Measurements from ENCODE around the gene PIGQ.
"Not testable (repeated sequence)": the region's sequence is repeated elsewhere in the genome, so short reads cannot be mapped to it uniquely, and the experiment has no call there.

Gene PIGQ

DNA sequence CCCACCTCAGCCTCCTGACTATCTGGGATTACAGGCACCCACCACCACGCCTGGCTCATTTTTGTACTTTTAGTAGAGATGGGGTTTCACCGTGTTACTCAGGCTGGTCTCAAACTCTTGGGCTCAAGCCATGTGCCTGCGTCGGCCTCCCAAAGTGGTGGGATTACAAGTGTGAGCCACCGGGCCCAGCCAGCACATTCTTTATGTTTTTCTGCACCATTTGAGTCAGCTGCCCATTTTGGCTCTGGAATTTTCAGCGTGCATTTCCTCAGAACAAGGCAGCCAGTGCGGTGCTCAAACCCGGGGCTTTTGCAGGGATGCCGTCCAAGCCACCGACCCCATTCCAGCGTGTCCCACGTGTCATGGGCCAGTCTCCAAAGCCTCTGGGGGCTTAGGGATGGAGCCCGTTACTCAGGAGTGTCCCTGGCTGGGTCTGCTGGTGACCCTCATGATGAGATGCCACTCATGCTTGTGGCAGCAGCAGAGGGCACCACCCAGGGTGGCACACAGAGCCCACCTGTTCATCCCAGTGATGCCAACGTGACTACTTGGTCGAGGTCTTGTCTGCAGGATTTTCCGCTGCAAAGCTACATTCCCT lies 16.4 kb downstream of the PIGQ start:
- no peak for DNase-seq (ENCODE audit: low spot score)

- no peak for DNase-seq (ENCODE audit: low spot score)
These were observed 17.1 kb downstream of the PIGQ start for GRCh38 chr16:586645-587590.

GRCh38 chr16:588639-588888 lies 18.8 kb downstream of the PIGQ start:
- DNase-seq (ENCODE audit: low spot score) = peak; percentile 60

DNA sequence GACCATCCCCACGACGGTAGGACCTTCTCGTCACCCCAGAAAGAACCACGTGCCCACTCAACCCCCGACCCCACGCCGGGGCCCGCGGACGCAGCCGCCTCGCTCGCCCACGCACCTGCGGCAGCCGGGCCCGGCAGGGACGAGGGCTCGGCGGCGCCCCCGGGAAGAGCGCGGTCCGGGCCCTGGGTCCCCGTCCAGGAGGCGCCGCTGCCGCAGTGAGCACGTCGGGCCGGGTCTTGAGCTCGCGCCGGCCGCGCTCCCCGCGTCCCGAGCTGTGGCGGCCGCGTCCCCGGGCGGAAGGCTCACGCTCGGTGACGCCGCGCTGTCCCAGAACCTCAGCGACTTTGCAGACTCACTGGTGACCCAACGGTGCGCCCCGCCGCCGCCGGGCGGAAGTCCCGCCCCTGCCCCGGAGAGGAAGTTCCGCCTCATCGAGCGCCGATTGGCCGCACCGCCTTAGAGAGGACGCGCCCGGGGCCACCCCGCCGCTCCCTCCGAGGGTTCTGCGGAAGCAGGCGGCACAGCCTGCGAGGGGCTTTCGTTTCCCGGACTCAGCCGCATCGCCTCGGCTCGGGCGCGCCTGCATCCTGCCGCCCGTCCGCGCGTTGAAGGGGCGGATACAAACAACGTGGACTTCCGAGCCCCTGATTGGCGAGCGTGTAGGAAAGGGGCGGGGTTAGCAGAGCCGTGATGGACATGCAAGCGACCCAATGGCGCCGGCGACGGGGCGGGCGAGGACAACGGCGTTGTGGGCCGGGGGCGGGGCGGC lies 19.3 kb downstream of the PIGQ start:
- peak; percentile 98 for DNase-seq (ENCODE audit: low spot score)

DNA sequence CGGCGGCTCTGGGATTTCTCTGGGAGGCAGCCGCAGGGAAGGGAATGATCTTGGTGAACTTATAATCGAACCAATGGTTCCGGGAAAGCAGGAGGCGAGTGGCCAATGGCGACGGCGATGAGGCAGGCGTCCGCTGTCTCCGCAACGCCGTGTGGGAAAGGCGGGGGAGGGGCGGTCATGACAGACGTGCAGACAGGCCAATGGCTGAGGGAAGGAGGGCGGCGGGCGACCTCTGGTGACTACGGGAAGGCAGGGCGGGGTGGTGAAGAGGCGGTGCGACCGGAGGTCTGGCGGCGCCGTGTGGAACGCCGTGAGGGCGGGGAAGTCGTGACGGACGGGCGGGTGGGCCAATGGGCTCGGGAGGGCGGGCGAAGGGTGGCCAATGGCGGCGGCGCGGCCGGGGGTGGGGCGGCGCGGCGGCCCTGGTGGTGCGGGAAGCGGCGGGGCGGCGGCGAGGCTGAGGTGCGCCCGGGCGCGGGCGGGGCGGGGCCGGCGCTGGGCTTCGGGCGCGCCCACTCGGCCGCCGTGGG lies 20.0 kb downstream of the PIGQ start, which contains the start of gene RAB40C:
Gene RAB40C (plus strand): TSS at position 409 of the 530 bp plus-strand sequence. CDS start 226 bp downstream, outside the sequence.
- DNase-seq (ENCODE audit: low spot score) = peak; percentile 99

GRCh38 chr16:590188-590814 lies 20.5 kb downstream of the PIGQ start:
- DNase-seq (ENCODE audit: low spot score) = no peak

GRCh38 chr16:590815-591200 lies 21.0 kb downstream of the PIGQ start:
- DNase-seq (ENCODE audit: low spot score) = no peak

DNA sequence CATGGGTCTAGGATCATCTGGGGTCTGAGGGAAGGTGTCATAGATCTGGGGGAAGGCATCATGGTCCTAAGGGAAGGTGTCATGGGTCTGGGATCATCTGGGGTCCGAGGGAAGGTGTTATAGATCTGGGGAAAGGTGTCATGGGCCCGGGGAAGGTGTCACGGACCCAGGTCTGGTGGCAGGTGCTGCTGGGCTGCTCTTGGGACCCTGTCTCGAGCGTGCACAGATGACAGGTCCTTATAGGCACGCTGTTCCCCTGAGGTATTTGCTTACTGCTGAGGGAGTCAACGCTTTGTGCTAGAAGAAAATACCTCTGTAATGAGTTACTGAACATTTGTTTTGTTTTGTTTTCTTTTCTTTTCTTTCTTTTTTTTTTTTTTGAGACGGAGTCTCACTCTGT lies 21.5 kb downstream of the PIGQ start:
- DNase-seq (ENCODE audit: low spot score) = no peak

GRCh38 chr16:591892-592517 lies 22.2 kb downstream of the PIGQ start:
- DNase-seq (ENCODE audit: low spot score) = no peak

DNA sequence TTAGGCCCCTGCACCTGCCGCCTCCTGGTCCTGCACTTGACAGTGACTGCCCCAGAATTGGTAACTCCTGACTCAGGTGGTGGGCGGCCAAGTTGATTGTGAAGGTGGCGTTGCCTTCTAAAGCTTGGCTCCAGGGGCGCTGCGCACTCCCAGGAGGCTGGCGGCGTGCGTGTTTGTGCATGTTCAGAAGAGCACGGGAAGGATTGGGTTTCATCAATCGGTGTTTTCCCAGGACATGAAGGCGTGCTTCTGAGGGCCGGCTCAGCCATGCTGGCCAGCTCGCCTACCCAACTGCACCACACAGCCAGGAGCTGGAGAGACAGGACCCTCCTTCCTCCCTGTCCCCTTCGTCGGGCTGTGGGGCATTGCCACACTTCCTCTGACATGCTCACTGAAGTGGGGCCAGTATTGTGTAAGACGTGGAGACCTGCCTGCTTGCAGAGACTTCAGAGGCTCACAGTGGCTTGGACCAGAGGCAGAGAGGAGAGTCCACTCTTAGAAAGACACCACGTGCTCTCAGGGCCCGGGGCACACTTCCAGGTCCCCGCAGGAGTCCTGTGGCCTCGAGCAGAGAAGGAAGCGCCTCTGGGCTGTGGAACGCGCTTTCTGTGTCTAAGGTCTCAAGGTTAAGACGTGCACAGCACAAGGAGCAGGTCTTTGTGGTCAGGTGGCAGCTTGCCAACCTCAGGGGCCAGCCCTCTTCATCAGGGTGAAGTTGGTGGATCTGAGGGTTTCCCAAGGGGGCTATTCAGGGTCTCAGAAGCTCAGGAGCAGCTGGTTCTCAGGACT lies 22.9 kb downstream of the PIGQ start:
- no peak for DNase-seq (ENCODE audit: low spot score)

DNA sequence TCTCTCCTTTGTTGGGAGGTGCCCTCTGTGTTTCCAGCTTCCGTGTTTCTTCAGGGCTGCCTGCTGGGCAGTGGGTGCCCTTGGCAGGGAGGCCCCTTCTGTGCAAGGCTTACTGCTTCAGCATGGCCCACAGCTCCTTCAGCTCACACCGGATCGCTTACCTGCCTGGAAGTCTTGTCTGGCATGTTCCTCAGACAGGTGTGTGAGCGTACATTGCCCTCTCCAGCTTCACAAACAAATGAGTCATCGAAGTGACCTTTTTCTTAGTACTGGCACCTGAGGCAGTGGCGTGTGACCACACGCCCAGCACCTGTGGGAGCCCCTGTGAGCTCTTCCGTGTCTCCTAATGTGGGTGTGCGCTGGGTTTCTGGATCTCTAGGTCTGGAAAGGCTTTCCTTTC lies 23.6 kb downstream of the PIGQ start:
- no peak for DNase-seq (ENCODE audit: low spot score)

DNA sequence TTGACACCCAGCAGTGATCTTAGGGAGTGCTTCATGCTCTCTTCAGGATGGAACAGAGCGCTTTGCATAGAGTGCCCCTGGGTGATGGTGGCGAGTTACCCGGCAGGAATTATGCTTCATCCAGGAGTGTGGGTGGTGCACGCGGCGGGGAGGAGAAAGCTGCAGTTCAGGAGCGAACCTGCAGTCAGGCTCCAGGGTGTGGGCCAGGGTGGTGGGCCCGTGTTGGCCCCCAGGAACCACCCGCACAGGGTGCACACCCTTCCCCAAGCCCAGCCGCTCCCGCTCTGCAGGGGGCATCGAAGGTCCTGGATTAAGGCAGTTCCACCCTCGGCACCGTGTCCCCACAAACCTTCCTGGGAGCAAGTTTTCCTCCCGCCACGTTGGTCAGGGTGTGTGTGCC lies 24.0 kb downstream of the PIGQ start:
- DNase-seq (ENCODE audit: low spot score) = no peak

GRCh38 chr16:595094-595528 lies 25.3 kb downstream of the PIGQ start:
- DNase-seq (ENCODE audit: low spot score) = no peak

GRCh38 chr16:595942-596735 lies 26.4 kb downstream of the PIGQ start:
- no peak for DNase-seq (ENCODE audit: low spot score)

GRCh38 chr16:596736-597060 lies 26.9 kb downstream of the PIGQ start:
- DNase-seq (ENCODE audit: low spot score) = no peak

GRCh38 chr16:597655-598054 lies 27.9 kb downstream of the PIGQ start:
- DNase-seq (ENCODE audit: low spot score) = not testable (repeated sequence)

DNA sequence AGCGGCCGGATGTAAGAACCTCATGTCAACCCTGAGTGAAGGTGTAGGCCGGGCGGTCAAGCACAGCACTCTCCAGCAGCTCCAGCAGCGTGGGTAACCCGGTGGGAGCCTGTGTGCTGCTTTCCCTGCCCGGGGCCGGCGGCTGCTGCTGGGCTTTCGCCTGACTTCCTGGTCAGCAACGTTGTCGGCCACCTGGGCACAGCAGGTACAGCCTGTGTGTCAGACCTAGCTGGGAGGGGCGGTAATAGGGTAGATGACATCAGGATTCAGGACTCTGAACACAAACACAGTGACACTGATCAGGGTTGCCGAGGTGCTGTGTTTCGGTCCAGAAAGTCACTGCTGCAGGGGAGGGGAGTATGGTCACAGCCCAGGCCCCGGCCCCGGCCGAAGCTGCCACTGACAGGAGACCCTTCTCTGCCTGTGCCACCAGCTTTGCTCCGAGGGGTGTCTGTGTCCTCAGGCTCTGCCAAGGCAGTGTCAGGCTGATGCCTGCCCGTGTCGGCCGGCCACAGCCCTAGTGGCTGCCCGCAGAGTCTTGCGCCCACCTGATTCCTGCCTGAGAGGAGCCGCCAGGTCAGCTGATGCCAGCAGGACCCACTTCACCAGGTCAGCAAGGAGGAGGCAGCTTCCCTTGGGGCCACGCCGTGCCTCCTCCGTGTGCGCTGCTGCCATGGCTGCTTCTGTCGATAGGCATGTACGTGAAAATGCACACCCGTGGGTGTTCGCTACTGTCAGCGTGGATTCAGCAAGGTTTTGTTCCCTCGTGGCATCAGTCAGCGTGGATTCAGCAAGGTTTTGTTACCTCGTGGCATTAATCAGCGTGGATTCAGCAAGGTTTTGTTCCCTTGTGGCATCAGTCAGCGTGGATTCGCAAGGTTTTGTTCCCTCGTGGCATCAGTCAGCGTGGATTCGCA lies 29.3 kb downstream of the PIGQ start:
- no peak for DNase-seq (ENCODE audit: low spot score)

DNA sequence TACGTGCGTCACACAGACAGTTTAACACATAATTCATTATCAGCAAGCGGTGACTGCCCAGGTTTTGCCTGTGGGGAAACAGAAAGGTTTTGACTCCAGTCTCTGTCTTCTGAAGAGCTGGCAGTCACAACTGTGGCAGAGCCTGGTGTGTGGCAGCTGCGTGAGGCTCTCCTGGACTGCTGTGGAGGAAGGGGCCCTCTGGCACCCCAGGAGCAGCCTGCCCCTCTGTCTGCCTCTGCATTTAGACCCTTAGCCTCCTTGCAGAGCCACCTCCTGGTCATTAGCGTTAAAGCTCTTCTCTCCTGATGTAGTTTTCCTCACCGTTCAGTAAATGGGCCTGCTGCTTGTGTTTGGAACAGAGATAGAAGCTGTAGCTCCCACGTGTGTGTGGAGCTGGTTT lies 31.0 kb downstream of the PIGQ start:
- no peak for DNase-seq (ENCODE audit: low spot score)

- DNase-seq (ENCODE audit: low spot score) = no peak
These were observed 34.2 kb downstream of the PIGQ start for GRCh38 chr16:603933-604332.
